PC-9 (cell line): ENCODE data around the gene DLGAP3.

Experiments
- CTCF ChIP-seq: fragments of 200-600 bp; sonication (generic); conservative IDR thresholded peaks from 2 replicates; pipeline ENCODE4 v1.6.1; 2017; ENCODE audit warnings: mixed run types, antibody characterized with exemption, mild to moderate bottlenecking, moderate library complexity
- EZH2 ChIP-seq: fragments of 200-600 bp; sonication (generic); IDR thresholded peaks from 2 replicates; pipeline ENCODE4 v1.8.0; 2017; ENCODE audit warnings: antibody characterized with exemption, low read depth

GRCh38 chr1:34977210-34977471 lies 47.7 kb upstream of the DLGAP3 start:
- no peak for TF ChIP-seq CTCF
- TF ChIP-seq EZH2, result no peak
